GM12878 (cell line): Measurements from ENCODE around the gene TLK2. TPM values are rescaled to one million over a fixed set of nuclear protein-coding genes. Genes with fewer than 3 reads are reported as not detected.

Experiments used
- BCL11A ChIP-seq: IDR thresholded peaks from 2 replicates; pipeline ENCODE4 v1.6.1; 2011; ENCODE audit warnings: low read depth, low read length
- BHLHE40 ChIP-seq, 2 experiments: fragments of 450-650 bp in 1 of 2; IDR thresholded peaks; 2 replicates each; pipeline ENCODE4 v1.6.1; 2011 to 2017; ENCODE audit warnings: low read depth in 2 of 2, borderline replicate concordance in 1 of 2, improper control_type of control experiment in 1 of 2, low read length in 1 of 2, mild to moderate bottlenecking in 1 of 2
- EED ChIP-seq: sonication (generic); IDR thresholded peaks from 2 replicates; pipeline ENCODE4 v1.6.1; 2016; ENCODE audit warnings: antibody characterized with exemption, low read depth
- HDAC2 ChIP-seq: fragments of 200-600 bp; sonication (generic); IDR thresholded peaks from 2 replicates; pipeline ENCODE4 v1.6.1; 2017
- IKZF2 ChIP-seq, 2 experiments: fragments of 450-650 bp; IDR thresholded peaks; 2 replicates each; pipeline ENCODE4 v1.6.1; 2017; ENCODE audit warnings: mild to moderate bottlenecking in 2 of 2, moderate library complexity in 2 of 2
- MEF2B ChIP-seq: fragments of 450-650 bp; IDR thresholded peaks from 2 replicates; pipeline ENCODE4 v1.6.1; 2018; ENCODE audit warnings: mild to moderate bottlenecking, moderate library complexity; ENCODE audit not compliant: partially characterized antibody, poor library complexity, severe bottlenecking
- NFIC ChIP-seq: IDR thresholded peaks from 2 replicates; pipeline ENCODE4 v1.6.1; 2012; ENCODE audit warnings: low read depth, mild to moderate bottlenecking, inconsistent platforms, low read length, moderate library complexity
- NR2C1 ChIP-seq: fragments of 450-650 bp; IDR thresholded peaks from 2 replicates; pipeline ENCODE4 v1.6.1; 2017; ENCODE audit warnings: antibody characterized with exemption, mild to moderate bottlenecking, moderate library complexity
- PAX5 ChIP-seq: IDR thresholded peaks from 2 replicates; pipeline ENCODE4 v1.6.1; 2011; ENCODE audit warnings: low read depth, low read length, borderline replicate concordance
- RAD21 ChIP-seq: IDR thresholded peaks from 2 replicates; pipeline ENCODE4 v1.6.1; 2011; ENCODE audit warnings: mild to moderate bottlenecking, low read depth, low read length, moderate library complexity; ENCODE audit not compliant: insufficient read depth
- RAD51 ChIP-seq: fragments of 450-650 bp; IDR thresholded peaks from 2 replicates; pipeline ENCODE4 v1.6.1; 2016; ENCODE audit warnings: moderate library complexity, mild to moderate bottlenecking, inconsistent platforms
- RFX5 ChIP-seq: IDR thresholded peaks from 2 replicates; pipeline ENCODE4 v1.6.1; 2011; ENCODE audit warnings: low read depth, low read length, improper control_type of control experiment
- SMAD5 ChIP-seq: IDR thresholded peaks from 2 replicates; pipeline ENCODE4 v1.6.1; 2016; ENCODE audit warnings: antibody characterized with exemption, low read depth
- SREBF1 ChIP-seq: IDR thresholded peaks from 2 replicates; pipeline ENCODE4 v1.6.1; 2012; ENCODE audit warnings: mild to moderate bottlenecking, low read length
- TCF3 ChIP-seq: IDR thresholded peaks from 2 replicates; pipeline ENCODE4 v1.6.1; 2012; ENCODE audit warnings: low read depth, mild to moderate bottlenecking, low read length, borderline replicate concordance; ENCODE audit not compliant: insufficient read depth
- YY1 ChIP-seq: IDR thresholded peaks from 2 replicates; pipeline ENCODE4 v1.6.1; 2011; ENCODE audit warnings: low read depth, mild to moderate bottlenecking, low read length
- ZNF274 ChIP-seq: IDR thresholded peaks from one replicate; pipeline ENCODE4 v1.8.0; 2011; ENCODE audit not compliant: insufficient read length, insufficient read depth
- polyA plus RNA-seq, 11 experiments: library from polyadenylated mRNA; depleted of rRNA in 4 of 11; unstranded in 6 of 11; stranded (reverse) in 5 of 11; fragments of >200 nt; fragmentation: Nextera tagmentation in 4 of 11; fragmentation: Illumina TruSeq in 1 of 11; extraction: Ambion mirVana in 4 of 11; extraction: Trizol in 1 of 11; gene quantifications; 1 replicate in 1 of 11; 2 replicates in 10 of 11; pipeline versions ENCODE4 v1.2.1 to v1.2.3, GENCODE V29; 2011 to 2016; ENCODE audit warnings: inconsistent platforms in 2 of 11, missing spikeins in 2 of 11, low read depth in 1 of 11
- total RNA-seq, 4 experiments: library from RNA; depleted of rRNA in 3 of 4; stranded (reverse); fragments of >200 nt in 3 of 4; fragmentation: Illumina TruSeq in 1 of 4; extraction: Trizol in 1 of 4; gene quantifications; 2 replicates each; pipeline versions ENCODE4 v1.2.1 to v1.2.3, GENCODE V29; 2013 to 2021
- TF ChIP-seq, protein P1 (sequence below): fragments of 450-650 bp; IDR thresholded peaks from 2 replicates; pipeline ENCODE4 v1.6.1; 2016; ENCODE audit warnings: mild to moderate bottlenecking
- TF ChIP-seq, protein P2 (sequence below): fragments of 450-650 bp; IDR thresholded peaks from 2 replicates; pipeline ENCODE4 v1.6.1; 2018; ENCODE audit warnings: borderline replicate concordance, mild to moderate bottlenecking; ENCODE audit not compliant: partially characterized antibody
- TF ChIP-seq, protein P3 (sequence below): IDR thresholded peaks from 2 replicates; pipeline ENCODE4 v1.6.1; 2012; ENCODE audit warnings: low read length, inconsistent platforms
- TF ChIP-seq, protein P4 (sequence below): fragments of 450-650 bp; IDR thresholded peaks from 2 replicates; pipeline ENCODE4 v1.6.1; 2016; ENCODE audit warnings: mild to moderate bottlenecking

TLK2 gene
- total and polyA plus RNA-seq, 10 of the 15 experiments (the other 5 are each of a cell fraction or from before 2014, with no cell fraction given), result 12.1 to 51.2 (median 27.5) TPM

DNA sequence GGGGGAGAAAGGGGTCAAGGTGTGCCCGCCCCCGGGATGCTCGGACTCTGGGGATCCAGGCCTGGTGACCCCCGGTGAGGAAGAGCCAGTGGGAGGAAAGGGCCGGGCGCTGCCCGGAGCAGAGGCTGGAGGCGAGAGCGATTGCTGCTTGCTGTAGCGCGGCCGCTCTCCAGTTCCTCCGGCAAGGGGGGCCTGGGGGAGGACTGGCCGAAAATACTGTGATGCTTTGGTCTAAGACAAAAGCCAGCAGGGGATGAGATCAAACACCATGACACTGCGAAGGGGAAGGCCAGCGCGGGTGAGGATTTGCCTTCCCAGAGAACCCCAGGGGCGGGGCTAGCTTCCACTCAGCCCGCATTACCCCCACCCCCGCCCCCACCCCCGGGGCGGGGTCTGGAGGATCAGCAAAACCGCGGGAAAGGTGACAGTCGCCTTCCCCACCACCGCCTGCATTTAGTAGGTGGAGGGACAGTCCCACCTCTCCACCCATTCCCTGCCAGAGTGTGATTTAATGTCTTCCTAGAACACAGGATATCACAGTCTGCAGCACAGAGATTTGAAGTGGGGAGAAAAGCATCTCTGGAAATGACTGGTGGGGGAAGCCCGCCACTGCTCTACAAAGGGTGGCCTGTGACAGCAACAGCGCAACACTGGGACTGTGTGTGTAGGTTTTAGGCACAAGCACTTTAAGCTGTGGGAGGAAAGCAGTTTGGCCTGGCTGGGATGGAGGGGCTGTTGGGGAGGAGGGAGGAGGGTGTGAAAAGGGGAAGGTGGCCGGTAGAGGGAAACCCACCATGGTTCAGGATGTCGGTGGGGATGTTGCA lies 174.6 kb downstream of the TLK2 start (continued):
- TF ChIP-seq, protein P1, sequence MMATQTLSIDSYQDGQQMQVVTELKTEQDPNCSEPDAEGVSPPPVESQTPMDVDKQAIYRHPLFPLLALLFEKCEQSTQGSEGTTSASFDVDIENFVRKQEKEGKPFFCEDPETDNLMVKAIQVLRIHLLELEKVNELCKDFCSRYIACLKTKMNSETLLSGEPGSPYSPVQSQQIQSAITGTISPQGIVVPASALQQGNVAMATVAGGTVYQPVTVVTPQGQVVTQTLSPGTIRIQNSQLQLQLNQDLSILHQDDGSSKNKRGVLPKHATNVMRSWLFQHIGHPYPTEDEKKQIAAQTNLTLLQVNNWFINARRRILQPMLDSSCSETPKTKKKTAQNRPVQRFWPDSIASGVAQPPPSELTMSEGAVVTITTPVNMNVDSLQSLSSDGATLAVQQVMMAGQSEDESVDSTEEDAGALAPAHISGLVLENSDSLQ, result 0 out of 2 replicates have a peak, but pooled peaks have one; percentile 8
- no peak for TF ChIP-seq TCF3
- TF ChIP-seq PAX5, result peak; percentile 91
- peak; percentile 57; the same call in 1 of the 2 replicates for TF ChIP-seq SREBF1
- TF ChIP-seq, protein P2, sequence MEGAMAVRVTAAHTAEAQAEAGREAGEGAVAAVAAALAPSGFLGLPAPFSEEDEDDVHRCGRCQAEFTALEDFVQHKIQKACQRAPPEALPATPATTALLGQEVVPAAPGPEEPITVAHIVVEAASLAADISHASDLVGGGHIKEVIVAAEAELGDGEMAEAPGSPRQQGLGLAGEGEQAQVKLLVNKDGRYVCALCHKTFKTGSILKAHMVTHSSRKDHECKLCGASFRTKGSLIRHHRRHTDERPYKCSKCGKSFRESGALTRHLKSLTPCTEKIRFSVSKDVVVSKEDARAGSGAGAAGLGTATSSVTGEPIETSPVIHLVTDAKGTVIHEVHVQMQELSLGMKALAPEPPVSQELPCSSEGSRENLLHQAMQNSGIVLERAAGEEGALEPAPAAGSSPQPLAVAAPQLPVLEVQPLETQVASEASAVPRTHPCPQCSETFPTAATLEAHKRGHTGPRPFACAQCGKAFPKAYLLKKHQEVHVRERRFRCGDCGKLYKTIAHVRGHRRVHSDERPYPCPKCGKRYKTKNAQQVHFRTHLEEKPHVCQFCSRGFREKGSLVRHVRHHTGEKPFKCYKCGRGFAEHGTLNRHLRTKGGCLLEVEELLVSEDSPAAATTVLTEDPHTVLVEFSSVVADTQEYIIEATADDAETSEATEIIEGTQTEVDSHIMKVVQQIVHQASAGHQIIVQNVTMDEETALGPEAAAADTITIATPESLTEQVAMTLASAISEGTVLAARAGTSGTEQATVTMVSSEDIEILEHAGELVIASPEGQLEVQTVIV, result no peak
- TF ChIP-seq BHLHE40 (IDR thresholded peaks at IDR 0.05; ENCODE audit: borderline replicate concordance in 1 of 2, low read depth in 2 of 2, low read length in 1 of 2), result peak; percentile 63 to 78; a peak in 3 of 4 replicates
- TF ChIP-seq YY1, result no peak
- peak; percentile 46 for TF ChIP-seq MEF2B
- TF ChIP-seq, protein P3, sequence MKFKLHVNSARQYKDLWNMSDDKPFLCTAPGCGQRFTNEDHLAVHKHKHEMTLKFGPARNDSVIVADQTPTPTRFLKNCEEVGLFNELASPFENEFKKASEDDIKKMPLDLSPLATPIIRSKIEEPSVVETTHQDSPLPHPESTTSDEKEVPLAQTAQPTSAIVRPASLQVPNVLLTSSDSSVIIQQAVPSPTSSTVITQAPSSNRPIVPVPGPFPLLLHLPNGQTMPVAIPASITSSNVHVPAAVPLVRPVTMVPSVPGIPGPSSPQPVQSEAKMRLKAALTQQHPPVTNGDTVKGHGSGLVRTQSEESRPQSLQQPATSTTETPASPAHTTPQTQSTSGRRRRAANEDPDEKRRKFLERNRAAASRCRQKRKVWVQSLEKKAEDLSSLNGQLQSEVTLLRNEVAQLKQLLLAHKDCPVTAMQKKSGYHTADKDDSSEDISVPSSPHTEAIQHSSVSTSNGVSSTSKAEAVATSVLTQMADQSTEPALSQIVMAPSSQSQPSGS, result peak; percentile 76; the same call in 1 of the 2 replicates
- TF ChIP-seq RFX5, result no peak
- TF ChIP-seq NR2C1, result no peak
- peak; percentile 98 for TF ChIP-seq EED
- no peak for TF ChIP-seq SMAD5
- no peak for TF ChIP-seq RAD21
- peak; percentile 72 for TF ChIP-seq BCL11A
- TF ChIP-seq ZNF274, result no peak
- TF ChIP-seq NFIC, result peak; percentile 88
- TF ChIP-seq, protein P4, sequence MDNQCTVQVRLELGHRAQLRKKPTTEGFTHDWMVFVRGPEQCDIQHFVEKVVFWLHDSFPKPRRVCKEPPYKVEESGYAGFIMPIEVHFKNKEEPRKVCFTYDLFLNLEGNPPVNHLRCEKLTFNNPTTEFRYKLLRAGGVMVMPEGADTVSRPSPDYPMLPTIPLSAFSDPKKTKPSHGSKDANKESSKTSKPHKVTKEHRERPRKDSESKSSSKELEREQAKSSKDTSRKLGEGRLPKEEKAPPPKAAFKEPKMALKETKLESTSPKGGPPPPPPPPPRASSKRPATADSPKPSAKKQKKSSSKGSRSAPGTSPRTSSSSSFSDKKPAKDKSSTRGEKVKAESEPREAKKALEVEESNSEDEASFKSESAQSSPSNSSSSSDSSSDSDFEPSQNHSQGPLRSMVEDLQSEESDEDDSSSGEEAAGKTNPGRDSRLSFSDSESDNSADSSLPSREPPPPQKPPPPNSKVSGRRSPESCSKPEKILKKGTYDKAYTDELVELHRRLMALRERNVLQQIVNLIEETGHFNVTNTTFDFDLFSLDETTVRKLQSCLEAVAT, result 0 out of 2 replicates have a peak, but pooled peaks have one; percentile 20
- no peak for TF ChIP-seq RAD51
- TF ChIP-seq IKZF2 (IDR thresholded peaks at IDR 0.05), result peak; percentile 95 to 97
- TF ChIP-seq HDAC2, result no peak
